GM19238 (cell line): ENCODE measurements around the gene CFAP126.
"Not testable (repeated sequence)": the region's sequence is repeated elsewhere in the genome, so short reads cannot be mapped to it uniquely, and the experiment has no call there.

Experiments used
- DNase-seq: peaks from one replicate; pipeline ENCODE4 v3.0.0; 2011; ENCODE audit warnings: low spot score; ENCODE audit not compliant: insufficient read length

The CFAP126 gene

GRCh38 chr1:161382214-161383019 is 14.7 kb upstream of the CFAP126 start:
- no peak for DNase-seq

DNA sequence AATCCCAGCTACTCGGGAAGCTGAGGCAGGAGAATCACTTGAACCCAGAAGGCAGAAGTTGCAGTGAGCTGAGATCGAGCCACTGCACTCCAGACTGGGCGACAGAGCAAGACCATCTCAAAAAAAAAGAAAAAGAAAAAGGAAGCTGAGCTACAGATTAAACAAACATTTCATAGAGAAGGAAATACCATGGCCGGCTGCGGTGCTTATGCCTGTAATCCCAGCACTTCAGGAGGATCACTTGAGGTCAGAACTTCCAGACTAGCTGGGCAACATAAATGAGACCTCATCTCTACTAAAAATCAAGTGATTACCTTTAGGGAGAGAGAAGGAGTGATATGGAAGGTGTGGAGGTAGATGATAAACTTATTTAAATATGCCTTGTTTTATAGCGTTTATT is 14.0 kb upstream of the CFAP126 start:
- DNase-seq = no peak

GRCh38 chr1:161379071-161379470 is 11.4 kb upstream of the CFAP126 start:
- DNase-seq = no peak

GRCh38 chr1:161378014-161378413 is 10.3 kb upstream of the CFAP126 start:
- no peak for DNase-seq

- no peak for DNase-seq
These were observed 6.7 kb upstream of the CFAP126 start for GRCh38 chr1:161374373-161374772.

- no peak for DNase-seq
These were observed 5.8 kb upstream of the CFAP126 start for GRCh38 chr1:161373442-161373841.

DNA sequence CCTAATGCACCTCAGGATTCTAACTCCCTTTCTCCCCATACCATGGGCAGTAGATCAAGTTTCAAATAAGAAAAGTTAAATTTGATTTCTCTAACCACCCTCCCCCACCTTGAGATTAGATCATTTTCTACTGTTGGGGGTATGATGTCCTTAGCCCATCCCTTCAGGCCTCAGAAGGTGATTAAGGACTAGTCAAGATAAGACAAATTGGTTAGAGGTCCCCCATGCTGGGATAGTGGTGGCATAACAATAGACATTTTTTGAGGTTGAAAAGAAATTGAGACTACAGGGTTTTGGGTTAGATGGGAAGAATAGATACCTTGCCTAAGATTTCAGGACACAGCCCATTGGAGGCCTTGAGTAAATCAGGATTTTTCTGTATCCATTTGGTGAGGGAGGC is 2.5 kb downstream of the CFAP126 start:
- DNase-seq = no peak

DNA sequence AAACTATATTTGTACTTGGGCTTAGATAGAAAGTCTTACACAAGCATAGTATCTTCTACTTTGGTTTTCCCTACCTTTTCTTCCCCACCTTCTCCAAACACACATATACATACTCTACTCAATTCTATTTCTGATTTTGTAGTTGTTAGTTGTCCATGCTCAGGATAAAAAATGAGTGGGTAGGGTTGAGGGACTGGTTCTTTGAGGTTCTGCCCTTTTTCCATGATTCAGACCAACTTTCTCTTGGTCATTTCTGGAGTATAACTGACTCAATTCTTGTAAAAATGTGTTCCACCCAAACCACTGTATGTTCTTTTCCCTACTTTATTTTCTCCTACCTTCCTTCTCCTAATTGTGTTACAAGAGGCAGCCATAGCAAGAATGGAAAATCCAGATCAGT is 3.3 kb downstream of the CFAP126 start:
- DNase-seq = no peak

- no peak for DNase-seq
These were observed 8.4 kb downstream of the CFAP126 start for GRCh38 chr1:161359291-161359690.

- DNase-seq = no peak
These were observed 10.6 kb downstream of the CFAP126 start for GRCh38 chr1:161357073-161357472.

GRCh38 chr1:161351482-161351881 is 16.2 kb downstream of the CFAP126 start:
- DNase-seq = no peak

DNA sequence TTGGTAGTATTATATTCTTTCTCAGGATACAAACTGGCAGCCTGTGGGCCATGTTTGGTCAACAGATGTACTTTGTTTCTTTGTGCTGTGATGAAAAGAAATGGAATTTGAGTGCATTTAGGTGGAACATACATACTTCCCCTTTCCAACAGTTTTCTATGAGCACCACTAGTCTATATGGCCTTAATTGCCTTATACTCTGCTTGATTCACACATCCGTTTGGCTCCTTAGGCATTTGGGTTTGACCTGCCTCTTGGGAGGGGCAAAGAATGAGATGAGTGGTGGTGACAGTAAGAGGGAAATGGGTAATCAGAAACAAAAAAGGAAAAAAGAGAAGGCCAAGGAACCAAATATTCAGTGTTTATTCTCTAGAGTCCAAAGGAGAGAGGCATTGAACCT is 17.0 kb downstream of the CFAP126 start:
- DNase-seq = no peak

DNA sequence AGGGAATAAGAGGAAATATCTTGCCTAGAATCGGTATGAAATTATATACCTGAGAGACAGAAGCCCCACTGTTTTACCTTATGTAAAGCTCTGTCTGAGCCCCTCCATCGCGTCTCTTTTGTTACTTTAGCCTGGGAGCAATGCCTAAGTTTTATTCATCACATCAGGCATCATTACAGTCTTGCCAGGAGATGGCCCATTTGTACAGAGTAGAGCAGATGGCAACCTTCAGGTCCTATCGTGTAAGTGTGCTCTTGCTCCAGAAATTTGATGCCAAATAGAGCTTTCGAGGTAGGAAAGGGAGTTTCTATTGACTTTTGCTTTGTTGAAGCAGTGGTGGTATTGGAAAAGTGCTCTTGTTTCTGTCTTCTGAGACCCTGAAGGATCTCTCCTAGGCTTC is 24.9 kb downstream of the CFAP126 start:
- no peak for DNase-seq

DNA sequence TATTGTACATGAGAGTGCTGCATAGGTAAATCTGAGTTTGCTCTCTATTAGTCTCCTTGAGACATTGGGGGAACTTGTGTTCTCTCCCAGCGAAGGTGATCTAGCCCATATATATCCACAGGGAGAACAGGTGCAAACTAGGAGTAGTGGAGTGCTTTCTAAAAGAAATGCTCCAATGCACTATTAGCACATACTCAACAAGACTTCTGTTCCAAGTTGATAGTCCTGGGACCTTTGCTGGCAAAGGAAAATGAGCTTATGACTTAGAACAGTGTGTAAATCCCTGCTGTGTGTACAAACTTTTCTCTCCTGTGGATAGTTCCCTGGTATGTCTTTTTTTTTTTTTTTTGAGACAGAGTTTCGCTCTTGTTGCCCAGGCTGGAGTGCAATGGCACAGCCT is 25.5 kb downstream of the CFAP126 start:
- DNase-seq = no peak

- DNase-seq = no peak
These were observed 31.9 kb downstream of the CFAP126 start for GRCh38 chr1:161335796-161336195.

- no peak for DNase-seq
These were observed 34.5 kb downstream of the CFAP126 start for GRCh38 chr1:161333166-161333565.

- no peak for DNase-seq
These were observed 37.3 kb downstream of the CFAP126 start for GRCh38 chr1:161330346-161330745.

DNA sequence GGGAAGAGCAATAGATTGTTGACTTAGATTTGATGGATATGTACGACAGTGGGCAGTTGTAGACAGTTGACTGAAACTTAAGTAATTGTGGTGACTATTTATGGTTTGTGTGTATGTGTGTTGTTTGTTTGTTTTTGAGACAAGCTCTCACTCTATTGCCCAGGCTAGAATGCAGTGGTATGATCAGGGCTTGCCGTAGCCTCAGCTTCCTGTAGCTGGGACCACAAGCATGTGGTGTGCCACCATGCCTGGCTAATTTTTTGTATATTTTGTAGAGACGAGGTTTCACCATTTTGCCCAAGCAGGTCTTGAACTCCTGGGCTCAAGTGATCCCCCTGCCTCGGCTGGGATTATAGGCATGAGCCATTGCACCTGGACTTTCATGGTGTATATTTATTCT is 43.7 kb downstream of the CFAP126 start:
- DNase-seq = no peak

DNA sequence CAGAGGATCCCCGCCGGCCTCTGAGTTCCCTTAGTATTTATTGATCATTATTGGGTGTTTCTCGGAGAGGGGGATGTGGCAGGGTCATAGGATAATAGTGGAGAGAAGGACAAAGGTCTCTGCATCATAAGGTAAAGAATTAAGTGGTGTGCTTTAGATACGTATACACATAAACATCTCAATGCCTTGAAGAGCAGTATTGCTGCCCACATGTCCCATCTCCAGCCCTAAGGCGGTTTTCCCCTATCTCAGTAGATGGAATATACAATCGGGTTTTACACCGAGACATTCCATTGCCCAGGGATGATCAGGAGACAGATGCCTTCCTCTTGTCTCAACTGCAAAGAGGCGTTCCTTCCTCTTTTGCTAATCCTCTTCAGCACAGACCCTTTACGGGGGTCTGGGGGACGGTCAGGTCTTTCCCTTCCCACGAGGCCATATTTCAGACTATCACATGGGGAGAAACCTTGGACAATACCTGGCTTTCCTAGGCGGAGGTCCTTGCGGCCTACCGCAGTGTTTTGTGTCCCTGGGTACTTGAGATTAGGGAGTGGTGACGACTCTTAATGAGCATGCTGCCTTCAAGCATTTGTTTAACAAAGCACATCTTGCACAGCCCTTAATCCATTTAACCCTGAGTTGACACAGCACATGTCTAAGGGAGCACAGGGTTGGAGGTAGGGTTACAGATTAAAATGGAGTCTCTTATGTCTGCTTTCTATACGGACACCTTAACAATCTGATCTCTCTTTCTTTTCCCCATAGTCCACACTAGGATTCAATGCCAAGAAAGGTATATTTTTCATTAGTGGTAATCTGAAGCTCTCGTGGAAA is 51.6 kb downstream of the CFAP126 start:
- DNase-seq = not testable (repeated sequence)
